Adrenal gland (tissue), 12 donors: ENCODE data around the gene GLRA2. TPM values are rescaled to one million over a fixed set of nuclear protein-coding genes. Genes with fewer than 3 reads are reported as not detected.
"Not testable (repeated sequence)": the region's sequence is repeated elsewhere in the genome, so short reads cannot be mapped to it uniquely, and the experiment has no call there.

Experiments used
- DNase-seq, 7 donors: peaks; one replicate each; pipeline ENCODE4 v3.0.0-alpha.2; 2019 to 2020
- H3K27ac ChIP-seq, 5 donors: fragments of 200-600 bp; sonication (generic) in 4 of 5; 1 replicate in 3 of 5; 2 replicates in 2 of 5; pipeline versions ENCODE4 v1.5.1 to v1.8.0; 2016 to 2020; ENCODE audit warnings: mild to moderate bottlenecking in 1 of 5
- H3K27me3 ChIP-seq: fragments of 200-600 bp; 2 replicates; pipeline ENCODE4 v1.8.0; 2021
- H3K36me3 ChIP-seq, 2 donors: fragments of 200-600 bp; replicated peaks in 1 of 2; 1 replicate in 1 of 2; 2 replicates in 1 of 2; pipeline versions ENCODE4 v1.5.1 to v1.8.0; 2018 to 2022
- H3K4me1 ChIP-seq, 2 donors: fragments of 200-600 bp; replicated peaks in 1 of 2; 1 replicate in 1 of 2; 2 replicates in 1 of 2; pipeline versions ENCODE4 v1.5.1 to v1.8.0; 2018 to 2021
- H3K4me3 ChIP-seq, 4 donors: fragments of 200-600 bp; sonication (generic) in 3 of 4; one replicate each; pipeline ENCODE4 v1.5.1; 2016 to 2018
- H3K9me3 ChIP-seq, 3 donors: fragments of 200-600 bp; sonication (generic) in 1 of 3; replicated peaks in 1 of 3; 1 replicate in 2 of 3; 2 replicates in 1 of 3; pipeline versions ENCODE4 v1.5.1 to v1.8.0; 2016 to 2021
- POLR2A ChIP-seq, 2 donors: fragments of 450-650 bp; IDR thresholded peaks; one replicate each; pipeline ENCODE4 v1.6.1; 2017; ENCODE audit warnings: antibody characterized with exemption in 2 of 2, mild to moderate bottlenecking in 2 of 2, moderate library complexity in 1 of 2
- WGBS, 4 donors: extraction: QIAGEN DNeasy Blood & Tissue Kit in 2 of 4; methylation state at CpG; one replicate each; pipeline versions ENCODE4 v1.1.5 to v1.1.7; 2013 to 2017; 5-methylcytosine and 5-hydroxymethylcytosine counted together
- intact Hi-C, 2 donors: fragments of 100-400 bp; cut with DNase I; formaldehyde crosslinking; loops; one replicate each; pipeline versions ENCODE4 v1.14.1 to v1.15.0; 2022 to 2023
- polyA plus RNA-seq, 3 donors: library from polyadenylated mRNA; stranded (reverse); fragments of 200-250 nt in 2 of 3; fragments of 350-450 nt in 1 of 3; fragmentation: Illumina TruSeq in 1 of 3; extraction: RNeasy Lipid Tissue Mini Kit (QIAGEN cat#74804) in 1 of 3; gene quantifications; one replicate each; pipeline ENCODE4 v1.2.3, GENCODE V29; 2013 to 2014
- total RNA-seq, 9 donors: library from RNA; depleted of rRNA in 4 of 9; stranded (reverse); fragments of >200 nt in 4 of 9; fragments of 120-200 nt in 1 of 9; fragmentation: NEBNext Ultra II Directional in 1 of 9; extraction: Animal tissue kit (Norgen Biotek cat#: 25700) in 1 of 9; gene quantifications; one replicate each; pipeline versions ENCODE4 v1.1.0 to v1.2.4, GENCODE V29; 2013 to 2023
- TF ChIP-seq, protein P1 (sequence below), 6 experiments: fragments of 450-650 bp in 4 of 6; fragments of 200-600 bp in 2 of 6; sonication (generic) in 1 of 6; IDR thresholded peaks; 1 replicate in 5 of 6; 2 replicates in 1 of 6; pipeline versions ENCODE4 v1.5.1 to v1.8.0; 2016 to 2021; ENCODE audit warnings: antibody characterized with exemption in 6 of 6, mild to moderate bottlenecking in 2 of 6, moderate library complexity in 1 of 6
- donor health status: healthy with polysubstance abuse.
- donor health status: Bipolar disorder and iron deficiency.
- donor health status: DM: yes; HTN: yes; CAD: no.
- donor health status: DM: no; HTN: no; CAD: no.
- donor health status: DM: no; HTN: no; CAD: no.
- donor health status: DM: yes; HTN: yes; CAD: no.

The GLRA2 gene
- total and polyA plus RNA-seq, 12 donors: 0.34 TPM; not detected in 11

DNA sequence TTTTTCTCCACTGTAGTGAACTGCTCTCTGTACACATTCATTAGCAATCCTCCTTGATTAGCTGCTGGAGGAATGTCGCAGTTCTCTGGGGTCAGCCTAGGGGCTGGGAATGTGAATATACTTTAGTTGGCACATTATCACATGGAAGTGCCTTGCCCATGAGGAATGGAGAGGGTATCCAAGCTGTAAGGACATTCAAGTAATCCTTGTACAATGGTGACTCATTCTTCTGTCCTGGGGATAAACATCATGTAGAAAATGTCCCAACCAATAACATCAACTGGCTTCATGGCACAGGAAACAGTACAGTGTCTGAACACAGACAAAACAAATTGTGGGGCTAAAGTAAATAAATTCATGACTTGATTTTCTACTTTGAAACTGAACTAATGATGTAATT lies 147.1 kb downstream of the GLRA2 start:
- no peaks in the 10 kb centered on the region for H3K36me3 ChIP-seq
- 57 to 83% (median 69%) methylated on average over 1 of the region's 1 CpG for WGBS, 4 donors
- no peaks in the 10 kb centered on the region for H3K4me1 ChIP-seq
- no peak overlapping the region for H3K4me3 ChIP-seq
- intact Hi-C loops: no loop called here
- no peak for DNase-seq
- H3K27me3 ChIP-seq: peaks cover 5% of the 10 kb centered on the region
- no peak overlapping the region for H3K27ac ChIP-seq
- no peak for TF ChIP-seq POLR2A (IDR thresholded peaks at IDR 0.05)
- H3K9me3 ChIP-seq: no peaks in the 10 kb centered on the region

DNA sequence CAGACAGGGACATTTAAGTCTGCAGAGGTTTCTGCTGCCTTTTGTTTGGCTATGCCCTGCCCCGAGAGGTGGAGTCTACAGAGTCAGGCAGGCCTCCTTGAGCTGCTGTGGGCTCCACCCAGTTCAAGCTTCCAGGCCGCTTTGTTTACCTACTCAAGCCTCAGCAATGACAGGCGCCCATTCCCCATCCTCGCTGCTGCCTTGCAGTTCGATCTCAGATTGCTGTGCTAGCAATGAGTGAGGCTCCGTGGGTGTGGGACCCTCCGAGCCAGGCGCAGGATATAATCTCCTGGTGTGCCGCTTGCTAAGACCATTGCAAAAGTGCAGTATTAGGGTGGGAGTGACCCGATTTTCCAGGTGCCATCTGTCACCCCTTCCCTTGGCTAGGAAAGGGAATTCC lies 159.0 kb downstream of the GLRA2 start:
- intact Hi-C loops, H3K4me3 ChIP-seq, H3K27ac ChIP-seq, H3K9me3 ChIP-seq, H3K4me1 ChIP-seq, H3K27me3 ChIP-seq, H3K36me3 ChIP-seq, DNase-seq: not testable (repeated sequence)
- 74 to 93% (median 88%) methylated on average over 4 to 10 of the region's 10 CpGs for WGBS, 4 donors

DNA sequence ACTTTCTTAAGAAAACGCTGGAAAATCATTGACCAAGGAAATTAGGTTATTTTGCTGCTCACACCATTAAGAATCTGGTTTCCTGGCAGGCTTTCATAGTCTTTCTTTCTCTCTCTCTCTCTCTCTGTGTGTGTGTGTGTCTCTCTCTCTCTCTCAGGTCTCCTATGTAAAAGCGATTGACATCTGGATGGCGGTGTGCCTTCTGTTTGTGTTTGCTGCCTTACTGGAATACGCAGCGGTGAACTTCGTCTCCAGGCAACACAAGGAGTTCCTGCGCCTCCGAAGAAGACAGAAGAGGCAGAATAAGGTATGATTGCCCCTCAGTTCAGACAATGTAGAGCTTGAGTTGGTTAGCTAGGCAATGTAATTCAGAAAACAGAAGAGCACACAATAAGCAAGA lies 161.2 kb downstream of the GLRA2 start:
- TF ChIP-seq POLR2A (IDR thresholded peaks at IDR 0.05): no peak
- TF ChIP-seq, protein P1, sequence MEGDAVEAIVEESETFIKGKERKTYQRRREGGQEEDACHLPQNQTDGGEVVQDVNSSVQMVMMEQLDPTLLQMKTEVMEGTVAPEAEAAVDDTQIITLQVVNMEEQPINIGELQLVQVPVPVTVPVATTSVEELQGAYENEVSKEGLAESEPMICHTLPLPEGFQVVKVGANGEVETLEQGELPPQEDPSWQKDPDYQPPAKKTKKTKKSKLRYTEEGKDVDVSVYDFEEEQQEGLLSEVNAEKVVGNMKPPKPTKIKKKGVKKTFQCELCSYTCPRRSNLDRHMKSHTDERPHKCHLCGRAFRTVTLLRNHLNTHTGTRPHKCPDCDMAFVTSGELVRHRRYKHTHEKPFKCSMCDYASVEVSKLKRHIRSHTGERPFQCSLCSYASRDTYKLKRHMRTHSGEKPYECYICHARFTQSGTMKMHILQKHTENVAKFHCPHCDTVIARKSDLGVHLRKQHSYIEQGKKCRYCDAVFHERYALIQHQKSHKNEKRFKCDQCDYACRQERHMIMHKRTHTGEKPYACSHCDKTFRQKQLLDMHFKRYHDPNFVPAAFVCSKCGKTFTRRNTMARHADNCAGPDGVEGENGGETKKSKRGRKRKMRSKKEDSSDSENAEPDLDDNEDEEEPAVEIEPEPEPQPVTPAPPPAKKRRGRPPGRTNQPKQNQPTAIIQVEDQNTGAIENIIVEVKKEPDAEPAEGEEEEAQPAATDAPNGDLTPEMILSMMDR (IDR thresholded peaks at IDR 0.05): no peak
- H3K4me3 ChIP-seq: no peak overlapping the region

DNA sequence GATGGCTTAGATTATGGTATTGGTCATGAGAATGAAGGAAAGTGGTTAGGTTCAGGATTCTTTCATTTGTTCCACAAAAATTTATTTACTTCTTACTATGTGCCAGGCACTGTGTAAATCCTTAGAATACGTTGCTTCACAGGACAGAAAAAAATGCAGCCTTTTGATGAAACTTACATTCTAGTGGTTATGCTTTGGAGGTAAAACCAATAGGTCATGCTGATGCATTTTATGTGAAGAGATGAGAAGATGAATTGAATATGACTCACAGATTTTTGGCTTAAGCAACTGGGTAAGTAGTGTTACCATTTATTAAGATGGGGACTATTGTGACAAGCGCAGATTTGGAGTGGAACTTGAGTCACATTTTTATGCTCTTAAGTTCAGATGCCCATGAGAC lies 165.3 kb downstream of the GLRA2 start:
- intact Hi-C loops: no loop called here
- peaks cover 3% of the 10 kb centered on the region for H3K27me3 ChIP-seq
- 60 to 86% (median 78%) methylated on average over 2 of the region's 2 CpGs for WGBS, 4 donors

More for the DNA sequence above, 161.2 kb downstream of the GLRA2 start:
- Histone ChIP-seq H3K27ac (no peak overlapping the region), H3K4me1 (no peaks in the 10 kb centered on the region), H3K36me3 (no peaks in the 10 kb centered on the region), H3K27me3 (peaks cover 3% of the 10 kb centered on the region), H3K9me3 (no peaks in the 10 kb centered on the region)
- 83 to 86% (median 84%) methylated on average over 8 of the region's 8 CpGs for WGBS, 4 donors
- no peak for DNase-seq
- intact Hi-C loops: no loop called here

DNA sequence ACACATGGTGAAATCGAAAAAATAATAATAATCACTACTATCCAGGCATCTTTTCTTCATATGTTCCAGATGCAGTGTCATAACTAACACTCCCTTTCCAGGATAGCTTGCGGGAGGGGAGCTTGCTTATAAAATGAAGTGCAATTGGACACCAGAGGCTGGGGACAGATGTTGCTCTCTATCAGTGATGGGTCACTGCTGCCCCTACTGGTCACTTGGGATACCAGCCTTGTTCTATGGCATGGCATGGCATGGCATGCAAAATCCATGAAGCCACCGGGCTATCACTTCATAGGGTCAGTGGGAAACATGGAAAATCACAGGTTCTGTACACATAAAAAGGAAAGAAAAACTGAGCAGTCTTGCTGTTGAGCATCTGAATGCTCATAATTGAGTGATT lies 168.1 kb downstream of the GLRA2 start:
- no peak overlapping the region for H3K27ac ChIP-seq
- H3K4me3 ChIP-seq: no peak overlapping the region
- 50 to 85% (median 72%) methylated on average over 3 of the region's 3 CpGs for WGBS, 4 donors
- TF ChIP-seq POLR2A (IDR thresholded peaks at IDR 0.05): no peak
- TF ChIP-seq, protein P1 (IDR thresholded peaks at IDR 0.05): peak in 5 of 6 experiments; percentile 10 to 48 (median 22)
- no peaks in the 10 kb centered on the region for H3K36me3 ChIP-seq
- intact Hi-C loops: no loop called here
- peak in 6 of 7 donors; percentile 16 to 53 (median 40) for DNase-seq
- no peaks in the 10 kb centered on the region for H3K4me1 ChIP-seq
- no peaks in the 10 kb centered on the region for H3K9me3 ChIP-seq
- peaks cover 3% of the 10 kb centered on the region for H3K27me3 ChIP-seq

More for the DNA sequence above, 165.3 kb downstream of the GLRA2 start:
- Histone ChIP-seq H3K4me3 (no peak overlapping the region), H3K4me1 (no peaks in the 10 kb centered on the region), H3K27ac (no peak overlapping the region), H3K36me3 (no peaks in the 10 kb centered on the region), H3K9me3 (no peaks in the 10 kb centered on the region)
- TF ChIP-seq POLR2A (IDR thresholded peaks at IDR 0.05): no peak
- no peak for DNase-seq

DNA sequence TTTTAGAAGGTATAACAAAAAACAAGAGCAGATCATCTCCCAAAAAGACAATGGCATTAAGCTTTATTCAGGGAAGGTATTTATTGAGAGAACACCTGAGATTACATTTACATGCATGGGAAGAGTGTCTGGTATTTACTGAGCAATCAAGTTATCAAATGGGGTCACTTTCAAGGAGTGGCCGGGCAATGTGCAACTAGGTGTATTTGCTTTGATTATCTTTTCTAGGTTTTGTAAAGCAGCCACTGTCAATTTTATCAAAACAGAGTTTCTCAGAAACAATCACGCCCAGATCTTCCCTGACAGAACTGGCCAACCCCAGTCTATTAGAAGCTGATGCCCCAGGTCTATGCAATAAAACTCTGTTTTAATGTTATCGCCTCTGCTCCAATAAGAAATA lies 169.5 kb downstream of the GLRA2 start:
- TF ChIP-seq, protein P1 (IDR thresholded peaks at IDR 0.05): no peak
- TF ChIP-seq POLR2A (IDR thresholded peaks at IDR 0.05): no peak
- no peak overlapping the region for H3K4me3 ChIP-seq

More for the DNA sequence above, 169.5 kb downstream of the GLRA2 start:
- Histone ChIP-seq H3K27me3 (peaks cover 3% of the 10 kb centered on the region), H3K36me3 (no peaks in the 10 kb centered on the region), H3K9me3 (no peaks in the 10 kb centered on the region), H3K27ac (no peak overlapping the region), H3K4me1 (no peaks in the 10 kb centered on the region)
- intact Hi-C loops: no loop called here
- WGBS, 4 donors: 74 to 92% (median 85%) methylated on average over 3 of the region's 3 CpGs
- DNase-seq: no peak
